GM12874 (cell line): ENCODE measurements around the gene CAPN9.

Source experiments
- CTCF ChIP-seq: IDR thresholded peaks from 2 replicates; pipeline ENCODE4 v1.5.1; 2011; ENCODE audit warnings: low read depth, mild to moderate bottlenecking, control low read depth, low read length, moderate library complexity; ENCODE audit not compliant: insufficient read depth

The CAPN9 gene

GRCh38 chr1:230793463-230793745, 46.2 kb downstream of the CAPN9 start:
- no peak for TF ChIP-seq CTCF

GRCh38 chr1:230794431-230794830, 47.2 kb downstream of the CAPN9 start:
- TF ChIP-seq CTCF = no peak

GRCh38 chr1:230794871-230795605, 47.9 kb downstream of the CAPN9 start:
- no peak for TF ChIP-seq CTCF

- TF ChIP-seq CTCF = no peak
Observed at GRCh38 chr1:230796626-230797025, 49.4 kb downstream of the CAPN9 start.

- no peak for TF ChIP-seq CTCF
Observed at GRCh38 chr1:230797376-230797920, 50.3 kb downstream of the CAPN9 start.

GRCh38 chr1:230797942-230798365, 50.8 kb downstream of the CAPN9 start:
- TF ChIP-seq CTCF = 0 out of 2 replicates have a peak, but pooled peaks have one; percentile 7

- no peak for TF ChIP-seq CTCF
Observed at GRCh38 chr1:230798491-230798890, 51.3 kb downstream of the CAPN9 start.
